Neural cell (in vitro differentiated cells): ENCODE results near the gene FXYD6. TPM values are rescaled to one million over a fixed set of nuclear protein-coding genes. Genes with fewer than 3 reads are reported as not detected.

Experiments
- H2AFZ ChIP-seq: fragments of 200-600, 300-800 bp; sonication (generic), shearing (Covaris generic); 2 replicates; pipeline ENCODE4 v1.6.0; 2014; ENCODE audit warnings: low read depth, mild to moderate bottlenecking, antibody characterized with exemption, low read length, moderate library complexity
- H3F3A ChIP-seq: fragments of 200-600 bp; shearing (Covaris generic); 2 replicates; pipeline ENCODE4 v1.6.1; 2016; ENCODE audit warnings: mild to moderate bottlenecking, moderate library complexity, mixed read lengths, antibody characterized with exemption, low read length; ENCODE audit not compliant: insufficient read depth, poor library complexity, severe bottlenecking
- H3K27ac ChIP-seq: fragments of 200-600, 300-800 bp; sonication (generic), shearing (Covaris generic); 2 replicates; pipeline ENCODE4 v1.5.1; 2014; ENCODE audit warnings: mild to moderate bottlenecking, low read length, moderate library complexity
- H3K27me3 ChIP-seq: fragments of 300-800, 200-600 bp; sonication (generic), shearing (Covaris generic); 2 replicates; pipeline ENCODE4 v1.6.0; 2014; ENCODE audit warnings: mild to moderate bottlenecking, low read depth, low read length, moderate library complexity; ENCODE audit not compliant: insufficient read depth
- H3K36me3 ChIP-seq: fragments of 300-800, 200-600 bp; sonication (generic), shearing (Covaris generic); 2 replicates; pipeline ENCODE4 v1.5.1; 2014; ENCODE audit warnings: mild to moderate bottlenecking, antibody characterized with exemption, low read length, moderate library complexity; ENCODE audit not compliant: insufficient read depth
- H3K4me2 ChIP-seq: fragments of 300-800, 200-600 bp; sonication (generic), shearing (Covaris generic); 2 replicates; pipeline ENCODE4 v1.6.0; 2014; ENCODE audit warnings: mild to moderate bottlenecking, low read length
- H3K4me3 ChIP-seq: fragments of 300-800, 200-600 bp; sonication (generic), shearing (Covaris generic); 2 replicates; pipeline ENCODE4 v1.5.1; 2014; ENCODE audit warnings: mild to moderate bottlenecking, low read length, moderate library complexity
- H3K79me2 ChIP-seq: fragments of 200-600 bp; shearing (Covaris generic); replicated peaks from 2 replicates; pipeline ENCODE4 v1.6.0; 2014; ENCODE audit warnings: mild to moderate bottlenecking, low read length, moderate library complexity; ENCODE audit not compliant: insufficient read depth
- H3K9ac ChIP-seq: fragments of 300-800, 200-600 bp; sonication (generic), shearing (Covaris generic); 2 replicates; pipeline ENCODE4 v1.6.1; 2016; ENCODE audit warnings: mild to moderate bottlenecking, low read length, mixed read lengths
- H3K9me2 ChIP-seq: fragments of 200-600 bp; shearing (Covaris generic); 2 replicates; pipeline ENCODE4 v1.6.1; 2016; ENCODE audit warnings: mild to moderate bottlenecking, low read length, mixed read lengths; ENCODE audit not compliant: insufficient read depth
- H3K9me3 ChIP-seq: fragments of 200-600, 300-800 bp; sonication (generic), shearing (Covaris generic); 2 replicates; pipeline ENCODE4 v1.6.1; 2016; ENCODE audit warnings: mild to moderate bottlenecking, mixed run types, low read length, moderate library complexity, mixed read lengths
- H4K20me1 ChIP-seq: fragments of 200-600 bp; shearing (Covaris generic); 2 replicates; pipeline ENCODE4 v1.6.1; 2016; ENCODE audit warnings: mild to moderate bottlenecking, mixed run types; ENCODE audit not compliant: insufficient read depth
- EP300 ChIP-seq: fragments of 450-650 bp; conservative IDR thresholded peaks from 2 replicates; pipeline ENCODE4 v1.6.1; 2014; ENCODE audit warnings: antibody characterized with exemption, mild to moderate bottlenecking, moderate library complexity; ENCODE audit not compliant: poor library complexity, severe bottlenecking
- EZH2 ChIP-seq: fragments of 200-600, 300-800 bp; shearing (Covaris generic), sonication (generic); IDR thresholded peaks from 2 replicates; pipeline ENCODE4 v1.6.1; 2014; ENCODE audit warnings: antibody characterized with exemption, low read length, borderline replicate concordance, mild to moderate bottlenecking; ENCODE audit not compliant: insufficient read depth, poor library complexity, severe bottlenecking
- MXI1 ChIP-seq: fragments of 450-650 bp; conservative IDR thresholded peaks from 2 replicates; pipeline ENCODE4 v1.6.1; 2014; ENCODE audit warnings: antibody characterized with exemption, mild to moderate bottlenecking; ENCODE audit not compliant: poor library complexity, severe bottlenecking
- POLR2AphosphoS5 ChIP-seq: IDR thresholded peaks from 2 replicates; pipeline ENCODE4 v1.6.1; 2012
- RAD21 ChIP-seq: fragments of 450-650 bp; conservative IDR thresholded peaks from 2 replicates; pipeline ENCODE4 v1.6.1; 2014; ENCODE audit warnings: antibody characterized with exemption, mild to moderate bottlenecking, moderate library complexity
- SMC3 ChIP-seq: fragments of 450-650 bp; conservative IDR thresholded peaks from 2 replicates; pipeline ENCODE4 v1.6.1; 2014; ENCODE audit warnings: antibody characterized with exemption, mild to moderate bottlenecking, moderate library complexity; ENCODE audit not compliant: poor library complexity
- TAF1 ChIP-seq: IDR thresholded peaks from 2 replicates; pipeline ENCODE4 v1.6.1; 2012; ENCODE audit warnings: low read depth
- polyA plus RNA-seq: library from polyadenylated mRNA; depleted of rRNA; stranded (reverse); fragments of >200 nt; gene quantifications from 2 replicates; pipeline ENCODE4 v1.2.3, GENCODE V29; 2014
- TF ChIP-seq, protein P1 (sequence below): fragments of 450-650 bp; IDR thresholded peaks from 2 replicates; pipeline ENCODE4 v1.5.1; 2014; ENCODE audit warnings: antibody characterized with exemption, mild to moderate bottlenecking, moderate library complexity; ENCODE audit not compliant: poor library complexity, severe bottlenecking
- TF ChIP-seq, protein P2 (sequence below): IDR thresholded peaks from 2 replicates; pipeline ENCODE4 v1.6.1; 2012; ENCODE audit warnings: borderline replicate concordance

The FXYD6 gene
- polyA plus RNA-seq, 1 donor from 2014 or later, result 218 TPM

DNA sequence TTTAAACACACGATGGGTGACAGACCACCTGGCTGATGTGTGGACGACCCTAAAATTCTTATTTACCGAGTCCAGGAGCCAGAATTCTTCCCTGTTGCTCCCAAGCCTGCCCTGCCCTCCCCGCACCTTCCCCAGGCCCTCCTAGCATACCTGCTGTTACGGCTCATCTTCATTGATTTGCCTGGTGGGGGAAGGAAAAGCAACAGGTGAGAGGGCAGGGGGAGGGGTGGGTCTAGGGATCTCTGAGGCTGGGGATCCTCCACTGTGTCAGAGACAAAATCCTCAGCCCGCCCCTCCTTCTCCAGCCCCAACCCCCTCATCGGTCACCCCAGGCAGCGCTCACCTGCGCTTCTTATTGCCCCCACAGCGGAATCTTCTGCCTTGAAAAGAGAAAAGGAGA, 55.9 kb downstream of the FXYD6 start:
- Histone ChIP-seq H3K4me2 (no peak overlapping the region), H3K9me3 (no peaks in the 10 kb centered on the region), H3K27me3 (no peaks in the 10 kb centered on the region), H3K9ac (no peak overlapping the region), H3F3A (no peaks in the 10 kb centered on the region), H3K27ac (no peak overlapping the region), H3K36me3 (no peaks in the 10 kb centered on the region), H2AFZ (no peak overlapping the region), H3K9me2 (no peaks in the 10 kb centered on the region), H3K4me3 (no peak overlapping the region), H4K20me1 (no peaks in the 10 kb centered on the region), H3K79me2 (no peaks in the 10 kb centered on the region)
- no peak for TF ChIP-seq SMC3
- no peak for TF ChIP-seq EZH2
- no peak for TF ChIP-seq RAD21
- TF ChIP-seq, protein P1, sequence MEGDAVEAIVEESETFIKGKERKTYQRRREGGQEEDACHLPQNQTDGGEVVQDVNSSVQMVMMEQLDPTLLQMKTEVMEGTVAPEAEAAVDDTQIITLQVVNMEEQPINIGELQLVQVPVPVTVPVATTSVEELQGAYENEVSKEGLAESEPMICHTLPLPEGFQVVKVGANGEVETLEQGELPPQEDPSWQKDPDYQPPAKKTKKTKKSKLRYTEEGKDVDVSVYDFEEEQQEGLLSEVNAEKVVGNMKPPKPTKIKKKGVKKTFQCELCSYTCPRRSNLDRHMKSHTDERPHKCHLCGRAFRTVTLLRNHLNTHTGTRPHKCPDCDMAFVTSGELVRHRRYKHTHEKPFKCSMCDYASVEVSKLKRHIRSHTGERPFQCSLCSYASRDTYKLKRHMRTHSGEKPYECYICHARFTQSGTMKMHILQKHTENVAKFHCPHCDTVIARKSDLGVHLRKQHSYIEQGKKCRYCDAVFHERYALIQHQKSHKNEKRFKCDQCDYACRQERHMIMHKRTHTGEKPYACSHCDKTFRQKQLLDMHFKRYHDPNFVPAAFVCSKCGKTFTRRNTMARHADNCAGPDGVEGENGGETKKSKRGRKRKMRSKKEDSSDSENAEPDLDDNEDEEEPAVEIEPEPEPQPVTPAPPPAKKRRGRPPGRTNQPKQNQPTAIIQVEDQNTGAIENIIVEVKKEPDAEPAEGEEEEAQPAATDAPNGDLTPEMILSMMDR, result no peak
- TF ChIP-seq TAF1, result no peak
- no peak for TF ChIP-seq POLR2AphosphoS5
- no peak for TF ChIP-seq MXI1
- TF ChIP-seq EP300, result no peak
- TF ChIP-seq, protein P2, sequence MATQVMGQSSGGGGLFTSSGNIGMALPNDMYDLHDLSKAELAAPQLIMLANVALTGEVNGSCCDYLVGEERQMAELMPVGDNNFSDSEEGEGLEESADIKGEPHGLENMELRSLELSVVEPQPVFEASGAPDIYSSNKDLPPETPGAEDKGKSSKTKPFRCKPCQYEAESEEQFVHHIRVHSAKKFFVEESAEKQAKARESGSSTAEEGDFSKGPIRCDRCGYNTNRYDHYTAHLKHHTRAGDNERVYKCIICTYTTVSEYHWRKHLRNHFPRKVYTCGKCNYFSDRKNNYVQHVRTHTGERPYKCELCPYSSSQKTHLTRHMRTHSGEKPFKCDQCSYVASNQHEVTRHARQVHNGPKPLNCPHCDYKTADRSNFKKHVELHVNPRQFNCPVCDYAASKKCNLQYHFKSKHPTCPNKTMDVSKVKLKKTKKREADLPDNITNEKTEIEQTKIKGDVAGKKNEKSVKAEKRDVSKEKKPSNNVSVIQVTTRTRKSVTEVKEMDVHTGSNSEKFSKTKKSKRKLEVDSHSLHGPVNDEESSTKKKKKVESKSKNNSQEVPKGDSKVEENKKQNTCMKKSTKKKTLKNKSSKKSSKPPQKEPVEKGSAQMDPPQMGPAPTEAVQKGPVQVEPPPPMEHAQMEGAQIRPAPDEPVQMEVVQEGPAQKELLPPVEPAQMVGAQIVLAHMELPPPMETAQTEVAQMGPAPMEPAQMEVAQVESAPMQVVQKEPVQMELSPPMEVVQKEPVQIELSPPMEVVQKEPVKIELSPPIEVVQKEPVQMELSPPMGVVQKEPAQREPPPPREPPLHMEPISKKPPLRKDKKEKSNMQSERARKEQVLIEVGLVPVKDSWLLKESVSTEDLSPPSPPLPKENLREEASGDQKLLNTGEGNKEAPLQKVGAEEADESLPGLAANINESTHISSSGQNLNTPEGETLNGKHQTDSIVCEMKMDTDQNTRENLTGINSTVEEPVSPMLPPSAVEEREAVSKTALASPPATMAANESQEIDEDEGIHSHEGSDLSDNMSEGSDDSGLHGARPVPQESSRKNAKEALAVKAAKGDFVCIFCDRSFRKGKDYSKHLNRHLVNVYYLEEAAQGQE, result no peak

DNA sequence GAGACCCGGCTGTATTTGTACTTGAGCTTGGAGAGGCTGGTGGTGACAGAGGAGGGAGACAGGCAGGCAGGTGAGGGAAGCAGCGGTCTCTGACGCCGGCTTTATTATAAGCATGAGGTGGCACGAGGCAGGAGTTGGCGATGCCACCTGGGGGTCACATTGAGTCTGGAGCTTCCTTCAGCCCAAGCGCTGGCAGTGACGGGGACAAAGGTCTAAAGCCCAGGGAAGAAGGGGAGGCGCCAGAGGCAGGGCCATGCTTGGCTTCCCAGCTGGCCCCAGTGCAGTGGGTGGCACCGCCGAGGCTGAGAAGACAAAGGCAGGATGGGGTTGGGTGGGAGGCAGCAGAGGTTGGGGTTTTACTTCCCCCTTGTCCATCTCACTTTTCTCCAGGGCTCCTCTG, 56.4 kb downstream of the FXYD6 start:
- H3K9me3 ChIP-seq, result no peaks in the 10 kb centered on the region
- no peaks in the 10 kb centered on the region for H4K20me1 ChIP-seq
- H3K4me2 ChIP-seq, result no peak overlapping the region
- no peaks in the 10 kb centered on the region for H3K27me3 ChIP-seq
- H3K36me3 ChIP-seq, result no peaks in the 10 kb centered on the region
- no peaks in the 10 kb centered on the region for H3F3A ChIP-seq
- no peak overlapping the region for H2AFZ ChIP-seq
- TF ChIP-seq SMC3 (no peak), POLR2AphosphoS5 (no peak), EP300 (no peak), RAD21 (no peak)
- no peaks in the 10 kb centered on the region for H3K79me2 ChIP-seq
- H3K4me3 ChIP-seq, result no peak overlapping the region
- H3K9me2 ChIP-seq, result no peaks in the 10 kb centered on the region
- no peak overlapping the region for H3K9ac ChIP-seq
- H3K27ac ChIP-seq, result no peak overlapping the region
